Measurements from ENCODE around the gene IGF2BP1. TPM values are rescaled to one million over a fixed set of nuclear protein-coding genes. Genes with fewer than 3 reads are reported as not detected.

The IGF2BP1 gene
- total RNA-seq, 1 experiment from 2014 or later: 434 TPM

GRCh38 chr17:48995304-48995973 is 1.7 kb upstream of the IGF2BP1 start:
- peaks cover 37 to 48% of the 10 kb centered on the region in 2 experiments for H3K4me1 Mint-ChIP-seq
- peak overlapping the region; percentile 99 for H3K14ac ChIP-seq (ENCODE audit: insufficient read depth, low read length)
- H4K91ac ChIP-seq (ENCODE audit: insufficient read length, low read depth, low read length): peak overlapping the region; percentile 95
- H3T11ph ChIP-seq (ENCODE audit: low read length): peak overlapping the region; percentile 23
- TF ChIP-seq CTCF (conservative IDR thresholded peaks at IDR 0.05): no peak; the same call in 2 of the 3 replicates
- peak overlapping the region; percentile 79 for H3K27ac ChIP-seq (ENCODE audit: insufficient read length, low read depth, low read length)
- H2AK5ac ChIP-seq (ENCODE audit: insufficient read length, low read length): no peak overlapping the region
- H3K23me2 ChIP-seq (ENCODE audit: insufficient read length, low read depth, low read length, poor library complexity, severe bottlenecking): peaks cover 21% of the 10 kb centered on the region
- H3K4me3 Mint-ChIP-seq: peak overlapping the region; percentile 93 to 100
- no peak overlapping the region for H2BK12ac ChIP-seq (ENCODE audit: insufficient read length, low read depth, low read length)
- H4K8ac ChIP-seq (replicated peaks; ENCODE audit: insufficient read length, low read depth, low read length): peak overlapping the region; percentile 57
- peak overlapping the region; percentile 55 for H3K4me2 ChIP-seq (ENCODE audit: insufficient read depth, insufficient read length, low read length)
- no peaks in the 10 kb centered on the region for H3K4me1 ChIP-seq (ENCODE audit: insufficient read depth, low read length)
- H2AFZ ChIP-seq (ENCODE audit: low read length): no peak overlapping the region
- peak overlapping the region; percentile 25 for H3K56ac ChIP-seq (ENCODE audit: insufficient read length, low read depth, low read length)
- DNase-seq: peak; percentile 85
- no peak overlapping the region for H2BK15ac ChIP-seq (ENCODE audit: low read depth, low read length)
- peak overlapping the region; percentile 93; the same call in 1 of the 2 replicates for H3K4ac ChIP-seq (ENCODE audit: low read depth, low read length)
- peaks cover 28% of the 10 kb centered on the region; the same call in 1 of the 2 replicates for H3K79me2 ChIP-seq (ENCODE audit: insufficient read depth, low read length)
- peak overlapping the region; percentile 99 for H3K18ac ChIP-seq (ENCODE audit: insufficient read length, low read depth, low read length)
- H3K27me3 ChIP-seq (ENCODE audit: insufficient read depth, low read length): no peaks in the 10 kb centered on the region
- peak overlapping the region; percentile 91 for H2BK120ac ChIP-seq (ENCODE audit: low read depth, low read length, poor library complexity, severe bottlenecking)
- H3K79me1 ChIP-seq (ENCODE audit: insufficient read depth, low read depth, low read length, poor library complexity, severe bottlenecking): no peaks in the 10 kb centered on the region
- peak overlapping the region; percentile 55 for H4K5ac ChIP-seq (ENCODE audit: insufficient read length, low read depth, low read length)
- H3K36me3 Mint-ChIP-seq (ENCODE audit: insufficient read depth in 1 of 3, low read depth in 3 of 3): peaks cover 20 to 23% (median 21%) of the 10 kb centered on the region in 3 experiments
- H3K27ac Mint-ChIP-seq: peak overlapping the region; percentile 99
- H3K9ac ChIP-seq (ENCODE audit: extremely low read depth, insufficient read length, low read length): peak overlapping the region; percentile 98
- peaks cover 4% of the 10 kb centered on the region in 2 experiments; a peak in 3 of 5 replicates for H3K9me3 Mint-ChIP-seq
- no peak overlapping the region for H2BK20ac ChIP-seq (ENCODE audit: low read depth, low read length, poor library complexity, severe bottlenecking)
- WGBS (ENCODE audit: extremely low coverage, insufficient read length, low lambda C conversion rate): no CpG with 5 or more reads among the region's 46 CpGs
- H3K9me3 ChIP-seq (ENCODE audit: control insufficient read depth, low read depth, low read length): no peaks in the 10 kb centered on the region
- no peaks in the 10 kb centered on the region; the same call in 1 of the 2 replicates for H3K27me3 Mint-ChIP-seq (ENCODE audit: low read depth)
- H4K20me1 ChIP-seq (ENCODE audit: control insufficient read depth, insufficient read depth, insufficient read length): no peaks in the 10 kb centered on the region
- peak overlapping the region; percentile 84 for H2BK5ac ChIP-seq (ENCODE audit: insufficient read length, low read length)
- no peak overlapping the region for H3K23ac ChIP-seq (ENCODE audit: insufficient read length, low read depth, low read length)

Data from H9 (cell line).